Measurements from ENCODE around the gene CCDC148. TPM values are rescaled to one million over a fixed set of nuclear protein-coding genes. Genes with fewer than 3 reads are reported as not detected.

Gene CCDC148
- total RNA-seq, 1 donor from 2014 or later, result 0.30 TPM

GRCh38 chr2:158131919-158132566 is 324.5 kb downstream of the CCDC148 start:
- no peak for TF ChIP-seq CTCF (IDR thresholded peaks at IDR 0.05; ENCODE audit: borderline replicate concordance)
- intact Hi-C loops (cut with micrococcal nuclease), result no loop called here
- DNase-seq, result no peak
- H3K36me3 ChIP-seq, result no peaks in the 10 kb centered on the region
- no peaks in the 10 kb centered on the region for H3K4me1 ChIP-seq
- no peak overlapping the region for H3K27ac ChIP-seq (replicated peaks)
- H3K9me3 ChIP-seq (replicated peaks), result no peaks in the 10 kb centered on the region
- H3K4me3 ChIP-seq, result no peak overlapping the region
- H3K27me3 ChIP-seq (ENCODE audit: low read depth), result no peaks in the 10 kb centered on the region

DNA sequence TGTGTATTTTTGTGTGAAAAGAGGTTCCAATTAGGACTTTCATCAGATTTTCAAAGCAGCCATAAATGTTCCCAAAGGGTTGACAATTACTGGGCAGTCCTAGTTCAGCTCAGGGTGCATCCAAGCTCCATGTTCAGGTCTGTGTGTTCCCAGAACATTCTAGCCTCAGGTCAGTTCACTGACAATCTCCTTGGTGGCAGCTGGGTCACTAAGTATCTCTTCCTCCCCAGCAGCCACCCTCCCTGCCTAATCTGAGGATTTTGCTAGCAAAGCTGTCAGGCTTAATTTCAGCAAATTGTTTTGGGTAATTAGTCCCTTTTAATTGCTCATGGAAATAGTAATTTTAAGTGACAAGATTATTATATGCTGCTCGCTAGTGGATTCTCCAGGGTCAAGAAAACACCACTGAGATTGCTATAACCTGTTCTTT is 325.1 kb downstream of the CCDC148 start:
- Histone ChIP-seq H3K9me3 (replicated peaks) (no peaks in the 10 kb centered on the region), H3K4me1 (no peaks in the 10 kb centered on the region), H3K27ac (replicated peaks) (no peak overlapping the region), H3K36me3 (no peaks in the 10 kb centered on the region), H3K27me3 (ENCODE audit: low read depth) (no peaks in the 10 kb centered on the region), H3K4me3 (no peak overlapping the region)
- no peak for DNase-seq
- no peak for TF ChIP-seq CTCF (IDR thresholded peaks at IDR 0.05; ENCODE audit: borderline replicate concordance)
- intact Hi-C loops (cut with micrococcal nuclease), result no loop called here

DNA sequence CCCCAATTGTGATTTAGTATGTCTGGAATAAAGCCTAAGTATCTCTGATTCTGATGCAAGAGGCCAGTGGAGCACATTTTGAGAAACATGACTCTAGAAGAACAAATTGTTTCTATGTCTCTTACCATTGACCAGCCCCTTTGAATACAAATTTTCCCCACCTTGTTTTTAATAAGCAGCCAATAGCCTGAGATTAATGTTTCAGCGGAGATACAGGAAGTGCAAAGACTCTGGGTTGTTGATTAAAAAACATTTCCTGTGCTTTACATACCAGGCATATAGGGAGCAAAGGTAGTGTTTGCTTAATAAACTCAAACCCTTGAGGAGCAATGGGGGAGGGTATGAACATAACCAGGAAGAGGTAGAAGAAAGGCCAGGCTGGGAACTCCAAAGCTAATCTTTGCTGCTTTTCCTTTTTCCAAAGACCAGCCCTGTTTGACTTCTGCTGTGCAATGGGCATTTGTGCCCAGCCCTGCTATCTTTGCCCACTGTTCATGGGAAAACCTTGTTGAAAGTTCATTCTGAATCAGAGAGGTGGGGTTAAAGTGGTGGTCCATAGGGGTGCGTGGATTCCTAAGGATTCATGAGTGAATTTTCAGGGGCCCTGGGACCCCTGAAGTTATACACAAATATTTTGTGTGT is 325.6 kb downstream of the CCDC148 start:
- no peak for DNase-seq
- H3K36me3 ChIP-seq, result no peaks in the 10 kb centered on the region
- intact Hi-C loops (cut with micrococcal nuclease), result no loop called here
- H3K27ac ChIP-seq (replicated peaks), result no peak overlapping the region
- no peaks in the 10 kb centered on the region for H3K9me3 ChIP-seq (replicated peaks)
- H3K4me3 ChIP-seq, result no peak overlapping the region
- no peak for TF ChIP-seq CTCF (IDR thresholded peaks at IDR 0.05; ENCODE audit: borderline replicate concordance)
- H3K4me1 ChIP-seq, result no peaks in the 10 kb centered on the region
- no peaks in the 10 kb centered on the region for H3K27me3 ChIP-seq (ENCODE audit: low read depth)

DNA sequence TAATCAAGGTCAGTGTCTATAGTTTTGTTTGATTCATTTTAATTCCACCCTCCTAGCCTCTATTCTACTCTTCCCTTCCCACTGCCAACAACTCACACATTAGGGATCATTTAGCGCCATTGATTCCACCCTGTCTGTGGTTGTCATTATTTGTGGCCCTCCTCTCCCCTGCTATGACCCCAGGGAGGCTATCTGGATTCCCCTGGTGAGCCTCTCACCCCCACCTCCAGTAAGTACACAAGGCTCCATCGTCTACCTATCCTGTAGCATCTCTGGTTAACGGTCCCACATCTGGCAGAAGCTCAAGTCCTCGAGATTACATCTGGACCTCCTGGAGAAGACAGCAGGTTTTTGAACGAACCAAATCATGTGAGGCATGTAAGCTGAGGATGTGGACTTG is 327.5 kb downstream of the CCDC148 start:
- Histone ChIP-seq H3K36me3 (no peaks in the 10 kb centered on the region), H3K9me3 (replicated peaks) (no peaks in the 10 kb centered on the region), H3K4me3 (no peak overlapping the region), H3K27me3 (ENCODE audit: low read depth) (no peaks in the 10 kb centered on the region), H3K27ac (replicated peaks) (no peak overlapping the region), H3K4me1 (no peaks in the 10 kb centered on the region)
- DNase-seq, result no peak
- no peak for TF ChIP-seq CTCF (IDR thresholded peaks at IDR 0.05; ENCODE audit: borderline replicate concordance)
- intact Hi-C loops (cut with micrococcal nuclease), result no loop called here

GRCh38 chr2:158128168-158128973 is 328.2 kb downstream of the CCDC148 start:
- Histone ChIP-seq H3K9me3 (replicated peaks) (no peaks in the 10 kb centered on the region), H3K4me3 (no peak overlapping the region), H3K36me3 (no peaks in the 10 kb centered on the region), H3K27ac (replicated peaks) (no peak overlapping the region), H3K27me3 (ENCODE audit: low read depth) (no peaks in the 10 kb centered on the region), H3K4me1 (no peaks in the 10 kb centered on the region)
- no peak for TF ChIP-seq CTCF (IDR thresholded peaks at IDR 0.05; ENCODE audit: borderline replicate concordance)
- no peak for DNase-seq
- intact Hi-C loops (cut with micrococcal nuclease), result no loop called here

Measured in left ventricle myocardium inferior (tissue), 1 donor.